ENCODE results near the gene NPHP4. TPM values are rescaled to one million over a fixed set of nuclear protein-coding genes. Genes with fewer than 3 reads are reported as not detected.

NPHP4 gene
- polyA plus RNA-seq, 3 donors = 0.39 to 13.7 (median 1.2) TPM

- Histone ChIP-seq H3K4me3 (replicated peaks in 1 of 3; ENCODE audit: low read depth in 2 of 3, low read length in 3 of 3) (no peak overlapping the region), H3K36me3 (replicated peaks in 1 of 2; ENCODE audit: control insufficient read depth in 1 of 2, insufficient read depth in 2 of 2, low read length in 2 of 2) (peaks cover 0 to 11% of the 10 kb centered on the region in 2 donors), H3K27ac (ENCODE audit: low read depth in 1 of 2, low read length in 2 of 2) (no peak overlapping the region), H3K4me2 (replicated peaks; ENCODE audit: extremely low read depth, low read length, poor library complexity, severe bottlenecking) (no peak overlapping the region), H3K27me3 (ENCODE audit: control insufficient read depth in 2 of 2, insufficient read depth in 2 of 2, low read length in 2 of 2) (no peaks in the 10 kb centered on the region), H3K4me1 (ENCODE audit: control insufficient read depth in 1 of 2, insufficient read depth in 2 of 2, low read length in 2 of 2) (peaks cover 18 to 30% of the 10 kb centered on the region in 2 donors), H4K20me1 (ENCODE audit: insufficient read depth, low read length) (no peaks in the 10 kb centered on the region), H3K9me3 (replicated peaks in 1 of 2; ENCODE audit: control insufficient read depth in 1 of 2, insufficient read depth in 1 of 2, low read length in 2 of 2) (no peaks in the 10 kb centered on the region), H2AFZ (ENCODE audit: insufficient read depth, low read depth, low read length, poor library complexity, severe bottlenecking) (no peak overlapping the region), H3K9ac (ENCODE audit: insufficient read depth, low read length, poor library complexity, severe bottlenecking) (no peak overlapping the region), H3K79me2 (ENCODE audit: insufficient read depth, low read length) (no peaks in the 10 kb centered on the region)
- TF ChIP-seq CTCF (IDR thresholded peaks at IDR 0.05) = no peak
- intact Hi-C loops (cut with micrococcal nuclease) = loop anchor here in 1 of 2 donors (5.0 kb wide), 1 partner anchor 1327 kb away; the partner anchor contains the start of gene AJAP1
- H3K36me3 Mint-ChIP-seq = peaks cover 13 to 33% of the 10 kb centered on the region in 2 donors
- H3K4me1 Mint-ChIP-seq = peaks cover 36% of the 10 kb centered on the region
- no peak overlapping the region for H3K4me3 Mint-ChIP-seq
- H3K27me3 Mint-ChIP-seq (ENCODE audit: low read depth in 3 of 3) = peaks cover 0 to 2% (median 2%) of the 10 kb centered on the region in 3 donors
- DNase-seq = no peak
- WGBS (ENCODE audit: insufficient coverage) = 94% methylated on average over 11 of the region's 16 CpGs
- H3K9me3 Mint-ChIP-seq = peaks cover 0 to 2% (median 0%) of the 10 kb centered on the region in 7 donors
- H3K27ac Mint-ChIP-seq = peak overlapping the region in 2 of 7 donors; percentile 7 to 84
These were observed 12.5 kb downstream of the NPHP4 start for GRCh38 chr1:5979536-5980313.

- Histone ChIP-seq H3K4me2 (replicated peaks; ENCODE audit: extremely low read depth, low read length, poor library complexity, severe bottlenecking) (no peak overlapping the region), H3K9ac (ENCODE audit: insufficient read depth, low read length, poor library complexity, severe bottlenecking) (no peak overlapping the region), H3K9me3 (replicated peaks in 1 of 2; ENCODE audit: control insufficient read depth in 1 of 2, insufficient read depth in 1 of 2, low read length in 2 of 2) (no peaks in the 10 kb centered on the region), H4K20me1 (ENCODE audit: insufficient read depth, low read length) (no peaks in the 10 kb centered on the region), H3K4me3 (replicated peaks in 1 of 3; ENCODE audit: low read depth in 2 of 3, low read length in 3 of 3) (no peak overlapping the region), H2AFZ (ENCODE audit: insufficient read depth, low read depth, low read length, poor library complexity, severe bottlenecking) (no peak overlapping the region), H3K79me2 (ENCODE audit: insufficient read depth, low read length) (no peaks in the 10 kb centered on the region), H3K36me3 (replicated peaks in 1 of 2; ENCODE audit: control insufficient read depth in 1 of 2, insufficient read depth in 2 of 2, low read length in 2 of 2) (peaks cover 0 to 7% of the 10 kb centered on the region in 2 donors), H3K4me1 (ENCODE audit: control insufficient read depth in 1 of 2, insufficient read depth in 2 of 2, low read length in 2 of 2) (peaks cover 18 to 30% of the 10 kb centered on the region in 2 donors), H3K27ac (ENCODE audit: low read depth in 1 of 2, low read length in 2 of 2) (no peak overlapping the region), H3K27me3 (ENCODE audit: control insufficient read depth in 2 of 2, insufficient read depth in 2 of 2, low read length in 2 of 2) (no peaks in the 10 kb centered on the region)
- peaks cover 36% of the 10 kb centered on the region for H3K4me1 Mint-ChIP-seq
- H3K27ac Mint-ChIP-seq = peak overlapping the region in 1 of 7 donors; percentile 46
- H3K27me3 Mint-ChIP-seq (ENCODE audit: low read depth in 3 of 3) = peaks cover 0 to 2% (median 2%) of the 10 kb centered on the region in 3 donors
- 80% methylated on average over 4 of the region's 7 CpGs for WGBS (ENCODE audit: insufficient coverage)
- TF ChIP-seq CTCF (IDR thresholded peaks at IDR 0.05) = no peak
- H3K4me3 Mint-ChIP-seq = no peak overlapping the region
- DNase-seq = no peak
- peaks cover 0 to 2% (median 0%) of the 10 kb centered on the region in 7 donors for H3K9me3 Mint-ChIP-seq
- intact Hi-C loops (cut with micrococcal nuclease) = loop anchor here in 1 of 2 donors (5.0 kb wide), 1 partner anchor 1326 kb away; the partner anchor contains the start of gene AJAP1
- H3K36me3 Mint-ChIP-seq = peaks cover 13 to 32% of the 10 kb centered on the region in 2 donors
These were observed 13.8 kb downstream of the NPHP4 start for GRCh38 chr1:5978452-5978851.
